C4-2B (cell line): ENCODE results near the gene REC114.
A peak's percentile ranks its signal among the peaks of the same experiment; 100 is the strongest.
"Not testable (repeated sequence)": the region's sequence is repeated elsewhere in the genome, so short reads cannot be mapped to it uniquely, and the experiment has no call there.

Source experiments
- H3K27ac ChIP-seq: fragments of 450-650 bp; 2 replicates; pipeline ENCODE4 v1.5.1; 2017
- CTCF ChIP-seq: fragments of 450-650 bp; conservative IDR thresholded peaks from 2 replicates; pipeline ENCODE4 v1.5.1; 2017; ENCODE audit warnings: mild to moderate bottlenecking
- ZFX ChIP-seq: fragments of 450-650 bp; IDR thresholded peaks from 2 replicates; pipeline ENCODE4 v1.6.1; 2017

The REC114 gene

GRCh38 chr15:73571346-73571745 lies 128.4 kb downstream of the REC114 start:
- TF ChIP-seq ZFX: no peak
- no peak overlapping the region for H3K27ac ChIP-seq

DNA sequence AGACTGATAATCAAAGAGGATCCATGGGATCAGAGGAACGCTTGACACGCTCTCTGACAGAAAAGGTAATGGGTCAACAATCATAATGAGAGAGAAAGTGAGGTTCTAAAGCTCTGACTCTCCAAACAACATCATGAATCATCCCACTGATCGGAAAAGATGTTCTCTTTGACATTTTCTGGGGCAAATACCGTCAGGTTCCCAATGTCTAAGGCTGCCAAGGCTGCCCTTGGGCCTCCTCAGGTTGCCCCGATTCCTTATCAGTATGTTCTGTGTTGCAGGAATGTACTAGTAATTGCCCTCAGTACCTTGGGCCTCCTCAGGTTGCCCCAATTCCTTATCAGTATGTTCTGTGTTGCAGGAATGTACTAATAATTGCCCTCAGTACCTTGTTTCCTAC lies 129.3 kb downstream of the REC114 start:
- no peak overlapping the region for H3K27ac ChIP-seq
- TF ChIP-seq ZFX (no peak), CTCF (no peak)

DNA sequence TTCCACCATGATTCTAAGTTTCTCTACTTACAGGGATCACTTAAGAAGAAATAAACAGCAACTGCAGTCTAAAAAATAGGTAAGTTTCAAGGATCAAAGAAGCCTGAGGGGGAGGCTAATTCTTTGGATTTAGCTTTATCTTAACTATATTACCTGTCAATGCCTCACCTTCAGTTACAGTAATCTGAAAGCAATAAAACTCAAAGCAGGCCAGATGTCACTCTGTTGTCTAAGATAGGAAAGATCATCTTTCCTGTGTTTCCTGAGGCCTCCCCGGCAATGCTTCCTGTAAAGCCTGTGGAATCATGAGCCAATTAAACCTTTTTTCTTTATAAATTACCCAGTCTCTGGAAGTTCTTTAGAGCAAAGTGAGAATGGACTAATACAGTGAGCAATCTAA lies 130.1 kb downstream of the REC114 start:
- H3K27ac ChIP-seq: no peak overlapping the region
- no peak for TF ChIP-seq CTCF

- H3K27ac ChIP-seq: no peak overlapping the region
- no peak for TF ChIP-seq CTCF
- no peak for TF ChIP-seq ZFX
These were observed 130.6 kb downstream of the REC114 start for GRCh38 chr15:73573572-73573971.

- H3K27ac ChIP-seq: peak overlapping the region; percentile 17; the same call in 1 of the 2 replicates
- TF ChIP-seq ZFX: no peak
- TF ChIP-seq CTCF: no peak
These were observed 132.8 kb downstream of the REC114 start for GRCh38 chr15:73575636-73576247.

DNA sequence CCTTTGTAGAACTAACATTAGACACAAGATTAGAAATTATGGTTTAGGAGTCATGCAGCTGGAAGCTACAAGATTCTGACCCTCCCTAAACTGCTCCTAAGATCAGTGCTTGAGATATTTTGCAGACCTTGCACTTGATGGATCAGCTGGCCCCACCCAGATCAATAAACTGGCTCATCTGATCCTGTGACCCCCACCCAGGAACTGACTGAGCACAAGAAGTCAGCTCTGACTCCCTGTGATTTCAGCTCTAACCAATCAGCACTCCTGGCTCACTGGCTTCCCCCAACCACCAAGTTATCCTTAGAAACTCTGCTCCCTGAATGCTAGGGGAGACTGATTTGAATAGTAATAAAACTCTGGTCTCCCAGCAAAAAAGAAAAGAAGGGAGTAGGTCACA lies 134.6 kb downstream of the REC114 start:
- H3K27ac ChIP-seq: not testable (repeated sequence)

DNA sequence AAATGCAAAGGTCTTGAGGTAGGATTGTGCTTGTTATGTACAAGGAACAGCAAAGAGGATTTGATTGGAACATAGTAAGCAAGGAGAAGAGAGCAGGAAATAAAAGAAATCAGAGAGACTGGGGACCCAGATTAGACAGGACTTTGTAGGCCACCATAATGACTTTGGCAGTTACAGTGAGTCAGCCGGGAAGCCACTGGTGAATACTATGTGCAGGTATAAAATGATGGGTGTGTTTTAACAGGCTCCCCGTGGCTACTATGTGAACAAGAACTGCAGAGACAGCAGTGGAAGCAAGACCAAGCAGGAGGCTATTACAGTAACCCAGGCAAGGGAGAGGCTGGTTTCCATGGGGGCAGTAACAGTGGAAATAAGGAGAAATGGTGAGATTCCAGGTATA lies 135.1 kb downstream of the REC114 start:
- H3K27ac ChIP-seq: no peak overlapping the region
- TF ChIP-seq CTCF (no peak), ZFX (no peak)

GRCh38 chr15:73582851-73583379 lies 140.0 kb downstream of the REC114 start:
- TF ChIP-seq CTCF: no peak
- TF ChIP-seq ZFX: no peak
- no peak overlapping the region for H3K27ac ChIP-seq
